Activated CD4-positive, alpha-beta T cell treated with anti-CD3 and anti-CD28 coated beads, Interleukin-2, amount 50 U/mL, for 4 hours (primary cell): ENCODE results near the gene FGF8.
"Not testable (repeated sequence)": the region's sequence is repeated elsewhere in the genome, so short reads cannot be mapped to it uniquely, and the experiment has no call there.

ENCODE experiments used
- DNase-seq, 2 experiments: peaks; one replicate each; pipeline ENCODE4 v3.0.0-alpha.2; 2020

Gene FGF8, protein sequence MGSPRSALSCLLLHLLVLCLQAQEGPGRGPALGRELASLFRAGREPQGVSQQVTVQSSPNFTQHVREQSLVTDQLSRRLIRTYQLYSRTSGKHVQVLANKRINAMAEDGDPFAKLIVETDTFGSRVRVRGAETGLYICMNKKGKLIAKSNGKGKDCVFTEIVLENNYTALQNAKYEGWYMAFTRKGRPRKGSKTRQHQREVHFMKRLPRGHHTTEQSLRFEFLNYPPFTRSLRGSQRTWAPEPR

DNA sequence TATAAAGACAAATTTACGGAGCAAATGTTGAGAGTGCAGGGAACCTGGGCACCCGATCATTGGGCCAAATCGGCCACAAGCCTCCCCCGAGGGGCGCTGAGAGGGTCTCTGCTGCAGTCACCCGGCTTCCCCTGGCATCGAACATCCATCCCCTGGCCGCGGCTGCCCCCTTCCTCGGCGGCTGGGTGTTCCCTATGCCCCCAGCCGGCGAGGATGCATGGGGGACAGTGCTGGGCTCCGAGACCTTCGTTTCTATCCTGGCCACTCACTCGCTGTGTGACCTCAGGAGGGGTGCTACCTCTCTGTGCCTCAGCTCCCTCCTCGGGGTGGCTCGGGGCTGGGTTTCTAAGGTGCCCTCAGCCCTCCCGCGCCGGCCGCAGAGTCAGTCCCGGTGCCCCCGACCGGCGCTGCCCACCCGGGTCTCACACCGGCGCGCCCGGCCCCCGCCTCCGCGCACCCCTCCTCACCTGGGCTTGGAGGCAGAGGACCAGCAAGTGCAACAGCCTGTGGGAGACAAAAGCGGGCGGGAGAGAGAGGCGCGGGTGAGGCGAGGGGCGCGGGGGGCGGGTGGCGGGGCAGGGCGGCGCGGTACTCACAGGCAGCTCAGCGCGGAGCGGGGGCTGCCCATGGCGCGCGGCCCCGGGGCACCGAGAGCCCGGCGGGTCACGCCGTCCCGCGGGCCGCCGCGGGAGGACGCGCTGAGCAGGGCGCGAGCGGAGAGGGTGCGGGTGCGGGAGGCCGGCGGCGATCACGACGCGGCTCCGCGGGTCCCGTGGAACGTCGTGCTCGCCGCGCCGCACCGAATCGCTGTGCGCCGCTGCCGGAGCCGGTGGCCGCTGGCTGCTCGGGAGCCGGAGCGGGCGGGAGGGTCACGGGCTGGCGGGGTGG is at the start of gene FGF8:
Gene FGF8, minus strand, starts transcription at position 842 of the 888 bp plus-strand sequence. Its CDS starts 214 bp downstream, at position 628.
- DNase-seq, result no peak

- no peak for DNase-seq
These were observed 48.8 kb upstream of the FGF8 start for GRCh38 chr10:101824736-101825135.

GRCh38 chr10:101818872-101819633 is 43.1 kb upstream of the FGF8 start:
- peak; percentile 30 to 31 for DNase-seq

DNA sequence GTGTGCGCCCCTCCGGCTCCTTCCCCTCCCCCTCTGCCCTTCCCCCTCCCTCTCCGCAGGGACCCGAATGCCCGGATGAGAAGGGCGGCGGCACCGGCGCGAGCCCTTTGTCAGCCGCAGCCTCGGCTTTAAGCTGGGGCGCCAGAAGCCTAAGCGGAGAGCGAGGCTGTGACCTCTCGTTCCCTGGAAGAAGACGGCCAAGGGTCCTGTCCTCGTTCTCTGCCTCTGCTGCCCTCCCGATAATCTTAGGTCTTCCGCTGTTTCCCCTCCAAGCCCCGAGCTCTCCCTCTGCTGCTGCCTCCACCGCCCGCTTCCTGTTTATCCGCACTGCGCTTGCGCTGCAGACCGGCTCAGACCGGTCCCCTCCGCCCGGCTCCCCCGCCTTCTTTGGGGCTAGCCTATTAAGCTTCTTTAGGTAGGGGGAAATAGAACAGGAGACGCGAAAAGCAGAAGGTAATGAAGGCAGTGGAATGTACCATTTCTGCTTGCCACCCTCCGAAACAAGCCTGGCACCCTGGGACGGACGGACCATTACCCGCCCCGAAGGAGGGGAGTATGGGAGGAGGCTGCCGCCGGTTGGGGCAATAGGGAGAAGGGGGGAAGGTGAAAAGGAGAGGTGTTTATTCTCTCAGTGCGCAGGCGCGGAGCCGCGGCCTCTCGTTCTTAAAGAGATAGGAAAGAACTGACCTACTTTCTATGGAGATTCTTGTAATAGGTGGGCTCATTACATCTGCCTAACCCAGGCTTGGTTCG is 42.4 kb upstream of the FGF8 start, which contains the start of gene OGA:
Gene OGA, minus strand, starts transcription at position 326 of the 753 bp plus-strand sequence. CDS start 422 bp downstream, outside the sequence.
- peak; percentile 95 to 97 for DNase-seq

- no peak for DNase-seq
These were observed 41.6 kb upstream of the FGF8 start for GRCh38 chr10:101817337-101818118.

DNA sequence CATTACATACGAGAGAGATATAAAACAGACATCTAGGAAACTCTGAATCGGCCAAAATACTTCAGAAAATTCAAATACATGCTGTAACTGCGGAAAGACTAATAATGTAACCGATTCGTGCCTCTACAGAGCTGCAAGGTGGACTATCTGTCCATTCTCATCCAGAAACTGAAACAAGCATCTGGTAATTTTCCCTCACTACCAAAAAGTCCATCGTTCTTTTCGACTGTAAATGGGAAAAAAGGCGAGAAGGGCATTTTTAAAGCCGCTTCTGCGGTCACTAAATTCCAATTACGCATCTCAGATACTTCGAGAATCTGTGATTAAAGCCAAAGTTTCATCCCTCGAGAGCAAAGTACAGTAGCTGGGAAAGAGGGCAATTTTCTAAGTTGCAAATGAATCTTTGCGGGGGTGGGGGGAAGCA is 41.0 kb upstream of the FGF8 start:
- no peak for DNase-seq

DNA sequence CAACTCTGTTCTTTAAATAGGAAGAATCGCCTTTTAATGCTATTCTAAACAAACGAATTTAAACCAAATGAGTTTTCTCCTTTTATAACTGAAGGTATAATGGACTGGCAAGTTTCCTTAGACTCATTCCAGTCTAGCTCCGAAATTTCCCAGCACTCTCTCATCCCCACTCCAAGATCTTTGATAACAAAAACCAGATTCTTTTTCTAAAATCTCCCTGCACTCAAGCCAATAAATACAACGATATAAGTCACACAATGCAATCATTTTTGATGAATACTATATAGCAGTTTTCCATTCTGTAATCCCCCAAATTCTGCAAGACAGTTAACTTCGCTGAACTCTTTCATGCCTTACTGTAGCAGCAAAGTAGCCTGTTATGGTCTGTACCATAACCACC is 40.5 kb upstream of the FGF8 start:
- no peak for DNase-seq

DNA sequence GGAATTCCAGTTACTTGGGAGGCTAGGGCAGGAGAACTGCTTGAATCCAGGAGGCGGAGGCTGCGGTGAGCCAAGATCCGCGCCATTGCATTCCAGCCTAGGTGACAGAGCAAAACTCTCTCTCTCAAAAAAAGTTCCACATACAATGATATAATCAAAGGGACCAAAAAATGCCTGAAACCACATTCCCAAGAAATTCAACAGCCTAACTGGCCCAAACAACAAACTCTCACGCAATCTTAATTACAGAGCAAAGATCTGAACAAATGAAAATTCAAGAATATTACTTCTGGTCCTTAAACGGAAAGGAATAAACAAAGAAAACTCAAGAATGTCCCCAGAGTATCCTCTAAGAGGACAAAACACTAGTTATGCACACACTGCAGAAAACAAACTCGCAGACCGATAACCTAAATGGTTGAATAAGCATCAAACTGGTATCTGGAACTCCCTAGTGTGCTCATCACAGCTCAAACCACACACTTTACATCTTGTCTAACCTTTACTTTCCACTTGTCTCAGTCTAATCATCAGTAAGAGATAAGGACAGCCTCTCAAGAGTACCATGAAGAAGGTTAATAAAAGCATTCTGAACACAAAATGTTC is 38.7 kb upstream of the FGF8 start:
- no peak for DNase-seq

GRCh38 chr10:101812606-101813005 is 36.7 kb upstream of the FGF8 start:
- no peak for DNase-seq

GRCh38 chr10:101807158-101807557 is 31.2 kb upstream of the FGF8 start:
- no peak for DNase-seq

DNA sequence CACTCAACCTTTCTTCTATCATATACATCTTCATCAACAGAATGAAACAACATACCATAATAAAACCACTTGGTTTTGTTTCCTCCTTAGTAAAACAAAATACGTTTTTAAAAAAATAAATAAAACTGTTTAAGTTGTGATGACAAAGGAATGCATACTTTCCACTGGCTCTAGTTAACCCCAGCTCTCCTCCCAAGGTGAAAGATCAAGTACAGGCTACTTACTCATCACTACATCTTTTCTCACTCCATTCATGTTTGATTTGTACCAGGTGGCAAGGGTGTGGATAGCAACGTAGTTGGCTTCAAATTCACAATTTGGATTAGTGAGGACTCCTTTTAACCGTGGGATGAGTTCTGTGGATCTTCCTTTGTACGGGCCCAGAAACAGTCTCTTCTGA is 27.6 kb upstream of the FGF8 start:
- DNase-seq, result no peak

DNA sequence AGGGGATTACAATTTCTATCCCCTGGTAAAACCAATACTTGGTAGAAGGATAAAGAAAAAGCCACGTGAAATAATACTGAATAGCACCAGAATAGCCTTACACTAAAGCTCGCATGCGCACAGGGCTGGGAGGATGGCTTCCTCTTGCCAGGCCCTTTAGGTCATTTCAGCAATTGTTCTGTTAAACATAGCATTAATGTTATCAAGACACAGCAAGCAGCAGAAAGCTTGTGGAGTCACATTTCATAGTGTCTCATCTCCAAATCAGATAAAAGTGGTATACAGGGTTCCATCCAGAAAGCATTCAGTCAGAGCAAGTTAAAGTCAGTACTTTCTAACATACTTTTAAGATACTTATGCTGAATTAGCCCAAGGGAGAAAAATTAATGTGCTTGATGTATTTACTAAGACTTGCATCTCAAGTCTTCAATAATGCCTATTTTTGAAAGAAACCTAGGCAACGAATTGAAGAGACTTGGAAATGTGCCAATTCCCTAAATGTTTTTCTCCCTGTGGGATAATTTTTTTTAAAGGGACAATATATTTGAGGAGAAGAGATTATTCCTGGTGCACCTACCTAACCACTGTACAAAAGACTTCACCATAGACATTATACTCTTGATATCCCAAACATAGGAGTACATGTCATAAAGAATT is 21.6 kb upstream of the FGF8 start:
- DNase-seq, result no peak

GRCh38 chr10:101793526-101793925 is 17.6 kb upstream of the FGF8 start:
- no peak for DNase-seq

DNA sequence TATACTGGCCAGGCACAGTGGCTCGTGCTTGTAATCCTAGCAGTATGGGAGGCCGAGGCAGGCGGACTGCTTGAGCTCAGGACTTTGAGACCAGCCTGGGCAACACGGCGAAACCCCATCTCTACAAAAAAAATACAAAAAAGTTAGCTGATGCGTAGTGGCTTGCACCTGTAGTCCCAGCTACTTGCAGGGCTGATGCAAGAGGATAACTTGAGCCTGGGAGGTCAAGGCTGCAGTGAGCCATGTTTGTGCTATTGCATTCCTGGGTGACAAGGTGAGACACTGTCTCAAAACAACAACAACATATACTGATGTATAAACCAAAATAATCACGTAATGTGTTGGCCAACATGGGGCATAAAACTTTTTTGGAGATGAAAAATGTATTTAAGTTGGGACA is 13.8 kb upstream of the FGF8 start:
- no peak for DNase-seq

- not testable (repeated sequence) for DNase-seq
These were observed 13.3 kb upstream of the FGF8 start for GRCh38 chr10:101789231-101789630.

GRCh38 chr10:101785801-101786200 is 9.9 kb upstream of the FGF8 start:
- DNase-seq, result no peak

DNA sequence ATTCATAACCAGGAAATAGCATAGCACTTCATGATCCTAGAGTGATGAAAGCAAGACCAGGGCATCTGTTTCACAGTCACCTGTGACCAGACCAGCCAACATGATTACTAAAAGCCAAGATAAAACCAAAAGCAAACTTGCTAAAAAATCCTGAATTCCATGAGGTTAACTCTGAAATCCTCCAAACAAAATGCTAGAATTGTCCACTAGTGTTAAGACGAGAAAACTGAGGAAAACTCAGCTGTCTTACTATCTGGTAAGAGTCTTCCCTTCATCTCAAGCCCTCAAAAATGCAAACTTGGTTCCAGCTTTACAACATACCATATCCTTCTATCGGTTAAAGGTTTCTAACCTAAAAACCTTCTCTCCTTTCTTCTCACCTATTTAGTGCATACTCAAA is 8.6 kb upstream of the FGF8 start:
- no peak for DNase-seq

GRCh38 chr10:101783736-101784118 is 7.8 kb upstream of the FGF8 start:
- DNase-seq, result no peak

GRCh38 chr10:101782811-101783735 is 7.2 kb upstream of the FGF8 start, which contains the start of gene NPM3:
Gene NPM3, minus strand, starts transcription at chr10:101783446. Its CDS starts 56 bp downstream, at chr10:101783390.
- peak; percentile 78 to 79 for DNase-seq
